HEK293 (cell line): Measurements from ENCODE around the gene AKNA.

Experiments used
- CTCF ChIA-PET: fragments of 350-600 bp; formaldehyde crosslinking; extraction: SDS; loops from one replicate; lab custom pipeline; 2021; ENCODE audit warnings: antibody characterized with exemption; lab: Yijun Ruan, JAX
- POLR2A ChIA-PET: fragments of 300-600 bp; formaldehyde crosslinking; extraction: SDS; loops from one replicate; lab custom pipeline; 2020; ENCODE audit warnings: antibody characterized with exemption, inconsistent platforms; lab: Yijun Ruan, JAX
- H3K27ac ChIP-seq: fragments of 200-500 bp; sonication (Bioruptor generic); 2 replicates; pipeline ENCODE4 v1.5.1; 2014; ENCODE audit warnings: low read depth, low read length, control low read depth, inconsistent platforms; ENCODE audit errors: extremely low read depth
- H3K36me3 ChIP-seq, 2 experiments: fragments of 200-500 bp in 1 of 2; sonication (Bioruptor generic) in 1 of 2; 1 replicate in 1 of 2; 2 replicates in 1 of 2; pipeline ENCODE4 v1.5.1; 2014 to 2017; ENCODE audit warnings: inconsistent platforms in 2 of 2, low read length in 2 of 2; ENCODE audit not compliant: control insufficient read depth in 2 of 2, insufficient read depth in 1 of 2
- H3K4me1 ChIP-seq: fragments of 200-500 bp; sonication (Bioruptor generic); 2 replicates; pipeline ENCODE4 v1.5.1; 2014; ENCODE audit warnings: mild to moderate bottlenecking, low read length, inconsistent platforms; ENCODE audit not compliant: control insufficient read depth, insufficient read depth
- H3K4me3 ChIP-seq: 2 replicates; pipeline ENCODE4 v1.5.1; 2011; ENCODE audit warnings: low read depth, mild to moderate bottlenecking, control low read depth, low read length, moderate library complexity
- H3K9me3 ChIP-seq: fragments of 200-500 bp; sonication (Bioruptor generic); 2 replicates; pipeline ENCODE4 v1.5.1; 2014; ENCODE audit warnings: low read depth, low read length, inconsistent platforms; ENCODE audit not compliant: control insufficient read depth, insufficient read depth
- BCL11B ChIP-seq: fragments of 450-650 bp; formaldehyde crosslinking; IDR thresholded peaks from 2 replicates; pipeline ENCODE4 v1.5.1; 2016; ENCODE audit warnings: low read depth, missing biosample characterization, missing genetic modification characterization
- GLIS2 ChIP-seq: fragments of 450-650 bp; formaldehyde crosslinking; IDR thresholded peaks from 2 replicates; pipeline ENCODE4 v1.5.1; 2016; ENCODE audit warnings: missing biosample characterization, missing genetic modification characterization
- HIC1 ChIP-seq: fragments of 450-650 bp; formaldehyde crosslinking; IDR thresholded peaks from 2 replicates; pipeline ENCODE4 v1.5.1; 2016; ENCODE audit warnings: missing biosample characterization, missing genetic modification characterization
- HOXA7 ChIP-seq: sonication (generic); formaldehyde crosslinking; IDR thresholded peaks from 2 replicates; pipeline ENCODE4 v1.8.1; 2022; ENCODE audit warnings: missing genetic modification reagents, borderline replicate concordance
- KLF1 ChIP-seq: fragments of 450-650 bp; formaldehyde crosslinking; IDR thresholded peaks from 2 replicates; pipeline ENCODE4 v1.5.1; 2016; ENCODE audit warnings: missing biosample characterization, missing genetic modification characterization
- KLF17 ChIP-seq: fragments of 450-650 bp; formaldehyde crosslinking; IDR thresholded peaks from 2 replicates; pipeline ENCODE4 v1.5.1; 2016; ENCODE audit warnings: missing biosample characterization, missing genetic modification characterization
- KLF7 ChIP-seq: fragments of 450-650 bp; formaldehyde crosslinking; IDR thresholded peaks from 2 replicates; pipeline ENCODE4 v1.5.1; 2016; ENCODE audit warnings: missing biosample characterization, missing genetic modification characterization, borderline replicate concordance
- MZF1 ChIP-seq: fragments of 450-650 bp; formaldehyde crosslinking; IDR thresholded peaks from 2 replicates; pipeline ENCODE4 v1.5.1; 2017; ENCODE audit warnings: missing biosample characterization, missing genetic modification characterization, borderline replicate concordance
- OVOL3 ChIP-seq: fragments of 450-650 bp; formaldehyde crosslinking; IDR thresholded peaks from 2 replicates; pipeline ENCODE4 v1.5.1; 2016; ENCODE audit warnings: missing biosample characterization, missing genetic modification characterization
- ZBTB7A ChIP-seq: fragments of 450-650 bp; formaldehyde crosslinking; IDR thresholded peaks from 2 replicates; pipeline ENCODE4 v1.5.1; 2016; ENCODE audit warnings: low read depth, missing biosample characterization, missing genetic modification characterization
- ZBTB8A ChIP-seq: fragments of 450-650 bp; formaldehyde crosslinking; IDR thresholded peaks from 2 replicates; pipeline ENCODE4 v1.5.1; 2016; ENCODE audit warnings: missing biosample characterization, missing genetic modification characterization
- ZEB2 ChIP-seq: fragments of 450-650 bp; formaldehyde crosslinking; IDR thresholded peaks from 2 replicates; pipeline ENCODE4 v1.5.1; 2016; ENCODE audit warnings: missing biosample characterization, missing genetic modification characterization
- ZNF138 ChIP-seq: fragments of 450-650 bp; formaldehyde crosslinking; IDR thresholded peaks from 2 replicates; pipeline ENCODE4 v1.5.1; 2016; ENCODE audit warnings: missing biosample characterization, missing genetic modification characterization, borderline replicate concordance
- ZNF19 ChIP-seq: fragments of 450-650 bp; formaldehyde crosslinking; IDR thresholded peaks from 2 replicates; pipeline ENCODE4; 2016; ENCODE audit warnings: missing biosample characterization, missing genetic modification characterization, low read depth
- ZNF2 ChIP-seq: fragments of 450-650 bp; formaldehyde crosslinking; IDR thresholded peaks from 2 replicates; pipeline ENCODE4 v1.5.1; 2016; ENCODE audit warnings: missing biosample characterization, missing genetic modification characterization
- ZNF211 ChIP-seq: fragments of 450-650 bp; formaldehyde crosslinking; IDR thresholded peaks from 2 replicates; pipeline ENCODE4 v1.5.1; 2016; ENCODE audit warnings: low read depth, missing biosample characterization, missing genetic modification characterization
- ZNF24 ChIP-seq: fragments of 450-650 bp; formaldehyde crosslinking; IDR thresholded peaks from 2 replicates; pipeline ENCODE4 v1.5.1; 2016; ENCODE audit warnings: missing biosample characterization, missing genetic modification characterization
- ZNF311 ChIP-seq: fragments of 450-650 bp; formaldehyde crosslinking; IDR thresholded peaks from 2 replicates; pipeline ENCODE4 v1.5.1; 2017; ENCODE audit warnings: missing biosample characterization, missing genetic modification characterization, borderline replicate concordance
- ZNF398 ChIP-seq: fragments of 450-650 bp; formaldehyde crosslinking; IDR thresholded peaks from 2 replicates; pipeline ENCODE4 v1.5.1; 2017; ENCODE audit warnings: missing biosample characterization, missing genetic modification characterization
- ZNF473 ChIP-seq: fragments of 450-650 bp; formaldehyde crosslinking; IDR thresholded peaks from 2 replicates; pipeline ENCODE4 v1.5.1; 2017; ENCODE audit warnings: missing biosample characterization, missing genetic modification characterization
- ZNF48 ChIP-seq: fragments of 450-650 bp; formaldehyde crosslinking; IDR thresholded peaks from 2 replicates; pipeline ENCODE4 v1.5.1; 2016; ENCODE audit warnings: missing biosample characterization, missing genetic modification characterization
- ZNF561 ChIP-seq: fragments of 450-650 bp; IDR thresholded peaks from 2 replicates; pipeline ENCODE4 v1.5.1; 2018; ENCODE audit warnings: missing biosample characterization, missing genetic modification characterization, borderline replicate concordance
- ZNF596 ChIP-seq: fragments of 450-650 bp; IDR thresholded peaks from 2 replicates; pipeline ENCODE4 v1.5.0; 2018; ENCODE audit warnings: missing biosample characterization, mild to moderate bottlenecking, missing genetic modification characterization, moderate library complexity
- ZNF621 ChIP-seq: fragments of 450-650 bp; formaldehyde crosslinking; IDR thresholded peaks from 2 replicates; pipeline ENCODE4 v1.5.1; 2017; ENCODE audit warnings: missing biosample characterization, missing genetic modification characterization
- ZNF639 ChIP-seq: fragments of 450-650 bp; formaldehyde crosslinking; IDR thresholded peaks from 2 replicates; pipeline ENCODE4 v1.5.1; 2016; ENCODE audit warnings: missing biosample characterization, missing genetic modification characterization
- ZNF658 ChIP-seq: fragments of 450-650 bp; formaldehyde crosslinking; IDR thresholded peaks from 2 replicates; pipeline ENCODE4; 2016; ENCODE audit warnings: missing biosample characterization, missing genetic modification characterization
- ZNF692 ChIP-seq: fragments of 450-650 bp; formaldehyde crosslinking; IDR thresholded peaks from 2 replicates; pipeline ENCODE4 v1.5.1; 2016; ENCODE audit warnings: missing biosample characterization, missing genetic modification characterization
- ZNF707 ChIP-seq: fragments of 450-650 bp; formaldehyde crosslinking; IDR thresholded peaks from 2 replicates; pipeline ENCODE4 v1.5.1; 2016; ENCODE audit warnings: missing biosample characterization, missing genetic modification characterization
- ZNF791 ChIP-seq: fragments of 450-650 bp; formaldehyde crosslinking; IDR thresholded peaks from 2 replicates; pipeline ENCODE4 v1.5.1; 2016; ENCODE audit warnings: missing biosample characterization, missing genetic modification characterization
- ZNF843 ChIP-seq: fragments of 450-650 bp; formaldehyde crosslinking; IDR thresholded peaks from 2 replicates; pipeline ENCODE4 v1.5.1; 2016; ENCODE audit warnings: missing biosample characterization, missing genetic modification characterization

AKNA gene

GRCh38 chr9:114416290-114416689 lies 28.5 kb upstream of the AKNA start (continued):
- TF ChIP-seq ZNF692 (tag by site-specific recombination) = no peak
- TF ChIP-seq HOXA7 (CRISPR knock-in tag) = no peak
- no peak for TF ChIP-seq ZNF621
- TF ChIP-seq ZBTB7A (tag by site-specific recombination) = no peak

GRCh38 chr9:114414346-114414745 lies 26.6 kb upstream of the AKNA start:
- POLR2A ChIA-PET = no interaction called here
- Histone ChIP-seq H3K36me3 (peaks cover 0 to 5% of the 10 kb centered on the region in 2 experiments; a peak in 1 of 3 replicates), H3K27ac (no peak overlapping the region), H3K4me3 (no peak overlapping the region), H3K9me3 (no peaks in the 10 kb centered on the region), H3K4me1 (no peaks in the 10 kb centered on the region)
- no peak for TF ChIP-seq MZF1 (tag by site-specific recombination)
- TF ChIP-seq KLF17 = no peak
- TF ChIP-seq ZNF311 (tag by site-specific recombination) = no peak
- no peak for TF ChIP-seq OVOL3 (tag by site-specific recombination)
- TF ChIP-seq ZNF658 (tag by site-specific recombination) = no peak
- TF ChIP-seq ZNF138 (tag by site-specific recombination) = no peak
- no peak for TF ChIP-seq ZNF707 (tag by site-specific recombination)
- no peak for TF ChIP-seq ZNF24
- no peak for TF ChIP-seq ZNF48
- no peak for TF ChIP-seq BCL11B (tag by site-specific recombination)
- TF ChIP-seq ZNF19 (tag by site-specific recombination) = no peak
- TF ChIP-seq KLF7 (tag by site-specific recombination) = no peak
- no peak for TF ChIP-seq ZNF639
- TF ChIP-seq ZNF473 (tag by site-specific recombination) = no peak
- TF ChIP-seq ZNF843 = no peak
- TF ChIP-seq ZNF791 = no peak
- no peak for TF ChIP-seq ZNF2 (tag by site-specific recombination)
- CTCF ChIA-PET = interaction anchor here (0.6 to 2.1 kb wide), 7 partner anchors 9 to 1170 kb away, joined by 3 to 8 read pairs (median 3); no protein-coding TSS in a partner anchor

- Histone ChIP-seq H3K27ac (no peak overlapping the region), H3K4me1 (no peaks in the 10 kb centered on the region), H3K36me3 (peaks cover 0 to 5% of the 10 kb centered on the region in 2 experiments; a peak in 1 of 3 replicates), H3K4me3 (no peak overlapping the region), H3K9me3 (no peaks in the 10 kb centered on the region)
- ChIA-PET CTCF (interaction anchor here (0.6 to 2.1 kb wide), 8 partner anchors 8 to 607 kb away, joined by 3 to 8 read pairs (median 4); partner anchors contain the start of gene ATP6V1G1), POLR2A (no interaction called here)
- TF ChIP-seq ZEB2 (no peak), GLIS2 (tag by site-specific recombination) (no peak), ZBTB8A (no peak), ZNF596 (tag by site-specific recombination) (no peak), ZNF398 (tag by site-specific recombination) (no peak), HIC1 (tag by site-specific recombination) (no peak), ZNF561 (tag by site-specific recombination) (no peak), KLF1 (no peak), ZNF211 (no peak)
These were observed 26.1 kb upstream of the AKNA start for GRCh38 chr9:114413861-114414301.
